ENCODE data around the gene FBRSL1. TPM values are rescaled to one million over a fixed set of nuclear protein-coding genes. Genes with fewer than 3 reads are reported as not detected.

Gene FBRSL1
- polyA plus RNA-seq, 3 donors = 0.39 to 28.7 (median 0.74) TPM

DNA sequence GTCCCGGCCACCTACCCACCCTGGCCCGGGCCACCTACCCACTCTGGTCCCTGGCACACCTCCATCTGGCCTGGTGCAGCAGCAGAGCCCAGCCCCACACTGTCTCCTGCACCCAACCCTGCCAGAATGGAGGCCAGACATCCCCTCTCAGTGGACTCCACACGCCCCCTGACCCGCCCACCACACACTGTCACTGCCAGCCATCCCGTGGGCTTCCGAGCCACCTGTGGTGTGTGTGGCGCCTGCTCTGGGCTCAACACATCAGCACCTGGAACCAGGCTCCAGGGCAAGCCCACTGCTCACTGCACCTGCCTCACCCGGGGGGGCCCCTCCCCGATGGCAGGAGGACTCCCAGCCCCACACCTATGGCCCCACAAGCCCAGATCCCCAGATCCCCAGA is 50.5 kb downstream of the FBRSL1 start:
- Histone ChIP-seq H3K4me1 (ENCODE audit: control insufficient read depth in 1 of 2, insufficient read depth in 2 of 2, low read length in 2 of 2) (no peaks in the 10 kb centered on the region), H4K20me1 (ENCODE audit: insufficient read depth, low read length) (peaks cover 82% of the 10 kb centered on the region), H3K4me2 (replicated peaks; ENCODE audit: extremely low read depth, low read length, poor library complexity, severe bottlenecking) (no peak overlapping the region), H3K27me3 (ENCODE audit: control insufficient read depth in 2 of 2, insufficient read depth in 2 of 2, low read length in 2 of 2) (no peaks in the 10 kb centered on the region), H3K79me2 (ENCODE audit: insufficient read depth, low read length) (no peaks in the 10 kb centered on the region), H3K9me3 (replicated peaks in 1 of 2; ENCODE audit: control insufficient read depth in 1 of 2, insufficient read depth in 1 of 2, low read length in 2 of 2) (peaks cover 0 to 6% of the 10 kb centered on the region in 2 donors), H3K9ac (ENCODE audit: insufficient read depth, low read length, poor library complexity, severe bottlenecking) (no peak overlapping the region), H3K36me3 (replicated peaks in 1 of 2; ENCODE audit: control insufficient read depth in 1 of 2, insufficient read depth in 2 of 2, low read length in 2 of 2) (no peaks in the 10 kb centered on the region), H3K4me3 (replicated peaks in 1 of 3; ENCODE audit: low read depth in 2 of 3, low read length in 3 of 3) (no peak overlapping the region), H2AFZ (ENCODE audit: insufficient read depth, low read depth, low read length, poor library complexity, severe bottlenecking) (no peak overlapping the region), H3K27ac (ENCODE audit: low read depth in 1 of 2, low read length in 2 of 2) (no peak overlapping the region)
- intact Hi-C loops (cut with micrococcal nuclease) = no loop called here
- Mint-ChIP-seq H3K4me1 (no peaks in the 10 kb centered on the region), H3K27ac (no peak overlapping the region), H3K27me3 (ENCODE audit: low read depth in 3 of 3) (peaks cover 2% of the 10 kb centered on the region in 3 donors), H3K4me3 (no peak overlapping the region), H3K9me3 (peaks cover 0 to 10% (median 3%) of the 10 kb centered on the region in 7 donors), H3K36me3 (peaks cover 9 to 12% of the 10 kb centered on the region in 2 donors)
- WGBS (ENCODE audit: insufficient coverage) = 100% methylated on average over 9 of the region's 9 CpGs
- DNase-seq = no peak
- TF ChIP-seq, protein P1, sequence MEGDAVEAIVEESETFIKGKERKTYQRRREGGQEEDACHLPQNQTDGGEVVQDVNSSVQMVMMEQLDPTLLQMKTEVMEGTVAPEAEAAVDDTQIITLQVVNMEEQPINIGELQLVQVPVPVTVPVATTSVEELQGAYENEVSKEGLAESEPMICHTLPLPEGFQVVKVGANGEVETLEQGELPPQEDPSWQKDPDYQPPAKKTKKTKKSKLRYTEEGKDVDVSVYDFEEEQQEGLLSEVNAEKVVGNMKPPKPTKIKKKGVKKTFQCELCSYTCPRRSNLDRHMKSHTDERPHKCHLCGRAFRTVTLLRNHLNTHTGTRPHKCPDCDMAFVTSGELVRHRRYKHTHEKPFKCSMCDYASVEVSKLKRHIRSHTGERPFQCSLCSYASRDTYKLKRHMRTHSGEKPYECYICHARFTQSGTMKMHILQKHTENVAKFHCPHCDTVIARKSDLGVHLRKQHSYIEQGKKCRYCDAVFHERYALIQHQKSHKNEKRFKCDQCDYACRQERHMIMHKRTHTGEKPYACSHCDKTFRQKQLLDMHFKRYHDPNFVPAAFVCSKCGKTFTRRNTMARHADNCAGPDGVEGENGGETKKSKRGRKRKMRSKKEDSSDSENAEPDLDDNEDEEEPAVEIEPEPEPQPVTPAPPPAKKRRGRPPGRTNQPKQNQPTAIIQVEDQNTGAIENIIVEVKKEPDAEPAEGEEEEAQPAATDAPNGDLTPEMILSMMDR (IDR thresholded peaks at IDR 0.05) = no peak

DNA sequence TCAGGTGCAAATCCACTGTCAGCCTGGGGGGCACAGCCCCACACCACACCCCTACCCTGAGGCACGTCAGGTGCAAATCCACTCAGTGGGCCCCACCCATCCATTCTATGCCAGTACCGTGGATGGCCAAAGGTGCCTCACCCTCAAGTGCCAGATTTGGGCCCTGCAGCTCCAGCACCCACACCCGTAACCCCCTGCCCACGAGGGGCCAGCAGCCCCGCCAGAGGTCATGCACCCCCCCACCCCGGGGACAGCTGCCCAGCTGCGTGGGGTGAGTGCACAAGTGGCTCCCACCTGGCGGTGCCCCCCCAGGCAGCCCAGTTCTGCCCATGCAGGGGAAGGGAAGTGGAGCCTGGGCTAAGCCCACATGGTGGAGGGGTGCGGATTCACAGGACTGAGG is 51.2 kb downstream of the FBRSL1 start:
- no peaks in the 10 kb centered on the region for H3K4me1 Mint-ChIP-seq
- Histone ChIP-seq H3K36me3 (replicated peaks in 1 of 2; ENCODE audit: control insufficient read depth in 1 of 2, insufficient read depth in 2 of 2, low read length in 2 of 2) (no peaks in the 10 kb centered on the region), H3K27me3 (ENCODE audit: control insufficient read depth in 2 of 2, insufficient read depth in 2 of 2, low read length in 2 of 2) (no peaks in the 10 kb centered on the region), H3K4me1 (ENCODE audit: control insufficient read depth in 1 of 2, insufficient read depth in 2 of 2, low read length in 2 of 2) (no peaks in the 10 kb centered on the region), H2AFZ (ENCODE audit: insufficient read depth, low read depth, low read length, poor library complexity, severe bottlenecking) (no peak overlapping the region), H3K9ac (ENCODE audit: insufficient read depth, low read length, poor library complexity, severe bottlenecking) (no peak overlapping the region), H3K79me2 (ENCODE audit: insufficient read depth, low read length) (no peaks in the 10 kb centered on the region), H3K4me3 (replicated peaks in 1 of 3; ENCODE audit: low read depth in 2 of 3, low read length in 3 of 3) (no peak overlapping the region), H3K9me3 (replicated peaks in 1 of 2; ENCODE audit: control insufficient read depth in 1 of 2, insufficient read depth in 1 of 2, low read length in 2 of 2) (no peaks in the 10 kb centered on the region), H3K4me2 (replicated peaks; ENCODE audit: extremely low read depth, low read length, poor library complexity, severe bottlenecking) (no peak overlapping the region), H4K20me1 (ENCODE audit: insufficient read depth, low read length) (peaks cover 86% of the 10 kb centered on the region), H3K27ac (ENCODE audit: low read depth in 1 of 2, low read length in 2 of 2) (no peak overlapping the region)
- TF ChIP-seq, protein P1 (IDR thresholded peaks at IDR 0.05) = no peak
- WGBS (ENCODE audit: insufficient coverage) = 91% methylated on average over 5 of the region's 9 CpGs
- H3K36me3 Mint-ChIP-seq = peaks cover 9 to 12% of the 10 kb centered on the region in 2 donors
- H3K27ac Mint-ChIP-seq = no peak overlapping the region
- no peak overlapping the region for H3K4me3 Mint-ChIP-seq
- DNase-seq = no peak
- intact Hi-C loops (cut with micrococcal nuclease) = no loop called here
- peaks cover 2% of the 10 kb centered on the region in 3 donors for H3K27me3 Mint-ChIP-seq (ENCODE audit: low read depth in 3 of 3)
- H3K9me3 Mint-ChIP-seq = peaks cover 0 to 3% (median 0%) of the 10 kb centered on the region in 7 donors
